ENCODE data around the gene GDAP1L1.

The GDAP1L1 gene

GRCh38 chr20:44211177-44212039 lies 35.7 kb upstream of the GDAP1L1 start:
- peak overlapping the region; percentile 85 for H3K27ac Mint-ChIP-seq
- peaks cover 48% of the 10 kb centered on the region for H3K4me1 Mint-ChIP-seq (ENCODE audit: low read depth)
- H3K4me3 Mint-ChIP-seq: peak overlapping the region; percentile 99
- peaks cover 14% of the 10 kb centered on the region for H3K36me3 Mint-ChIP-seq (ENCODE audit: low read depth)
- no peaks in the 10 kb centered on the region for H3K27me3 Mint-ChIP-seq (ENCODE audit: low read depth)
- H3K9me3 Mint-ChIP-seq: no peaks in the 10 kb centered on the region

GRCh38 chr20:44212792-44213191 lies 34.3 kb upstream of the GDAP1L1 start:
- Mint-ChIP-seq H3K4me1 (ENCODE audit: low read depth) (peaks cover 44% of the 10 kb centered on the region), H3K36me3 (ENCODE audit: low read depth) (peaks cover 10% of the 10 kb centered on the region), H3K27me3 (ENCODE audit: low read depth) (no peaks in the 10 kb centered on the region), H3K9me3 (no peaks in the 10 kb centered on the region), H3K27ac (no peak overlapping the region), H3K4me3 (no peak overlapping the region)

- H3K36me3 Mint-ChIP-seq (ENCODE audit: low read depth): peaks cover 3% of the 10 kb centered on the region
- H3K27me3 Mint-ChIP-seq (ENCODE audit: low read depth): no peaks in the 10 kb centered on the region
- peaks cover 46% of the 10 kb centered on the region for H3K4me1 Mint-ChIP-seq (ENCODE audit: low read depth)
- H3K4me3 Mint-ChIP-seq: no peak overlapping the region
- H3K27ac Mint-ChIP-seq: no peak overlapping the region
- no peaks in the 10 kb centered on the region for H3K9me3 Mint-ChIP-seq
Measured at GRCh38 chr20:44215125-44215524, 32.0 kb upstream of the GDAP1L1 start.

DNA sequence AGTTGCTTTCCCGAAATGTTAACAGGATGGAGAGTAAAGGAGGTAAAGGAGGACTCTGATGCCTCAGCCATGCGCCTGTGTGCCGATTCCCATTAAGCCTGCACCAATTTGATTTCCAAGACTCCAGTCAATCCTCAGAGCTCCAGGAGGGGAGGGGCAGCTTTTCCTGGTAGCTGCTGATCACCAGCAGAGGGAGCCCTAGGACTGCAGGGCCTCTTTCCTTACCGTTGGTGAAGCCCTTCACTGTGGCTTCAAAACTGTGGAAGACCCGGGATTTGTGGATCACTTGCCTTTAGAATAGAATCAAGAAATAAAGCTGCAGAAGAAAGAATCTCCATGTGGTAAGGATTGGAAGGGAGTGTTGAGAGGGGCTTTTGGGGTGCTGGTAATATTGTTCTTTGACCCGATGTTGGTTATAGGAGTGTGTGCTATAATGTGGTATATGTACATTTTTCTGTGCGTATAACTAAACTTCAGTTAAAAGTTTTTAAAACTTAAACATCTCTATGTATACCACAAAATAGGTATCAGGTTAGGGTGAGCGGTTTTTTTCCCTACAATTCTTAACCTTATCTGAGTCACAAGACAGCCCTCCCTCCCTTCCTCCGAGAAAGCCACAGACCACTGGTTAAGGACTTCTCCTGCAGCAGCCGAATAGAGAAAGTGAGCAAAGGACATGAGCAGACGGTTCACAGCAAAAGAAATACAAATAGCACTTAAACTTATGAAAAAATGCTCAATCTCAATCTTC lies 29.6 kb upstream of the GDAP1L1 start:
- Mint-ChIP-seq H3K4me1 (ENCODE audit: low read depth) (peaks cover 32% of the 10 kb centered on the region), H3K9me3 (no peaks in the 10 kb centered on the region), H3K27ac (peak overlapping the region; percentile 71), H3K27me3 (ENCODE audit: low read depth) (no peaks in the 10 kb centered on the region), H3K4me3 (peak overlapping the region; percentile 77), H3K36me3 (ENCODE audit: low read depth) (peaks cover 3% of the 10 kb centered on the region)

- Mint-ChIP-seq H3K4me3 (peak overlapping the region; percentile 77), H3K27me3 (ENCODE audit: low read depth) (no peaks in the 10 kb centered on the region), H3K27ac (peak overlapping the region; percentile 67), H3K4me1 (ENCODE audit: low read depth) (peaks cover 32% of the 10 kb centered on the region), H3K9me3 (no peaks in the 10 kb centered on the region), H3K36me3 (ENCODE audit: low read depth) (peaks cover 3% of the 10 kb centered on the region)
Measured at GRCh38 chr20:44218446-44218845, 28.7 kb upstream of the GDAP1L1 start.

- no peaks in the 10 kb centered on the region for H3K9me3 Mint-ChIP-seq
- H3K36me3 Mint-ChIP-seq (ENCODE audit: low read depth): peaks cover 3% of the 10 kb centered on the region
- no peaks in the 10 kb centered on the region for H3K27me3 Mint-ChIP-seq (ENCODE audit: low read depth)
- H3K4me3 Mint-ChIP-seq: peak overlapping the region; percentile 53
- peak overlapping the region; percentile 69 for H3K27ac Mint-ChIP-seq
- H3K4me1 Mint-ChIP-seq (ENCODE audit: low read depth): peaks cover 32% of the 10 kb centered on the region
Measured at GRCh38 chr20:44219170-44219730, 27.9 kb upstream of the GDAP1L1 start.

DNA sequence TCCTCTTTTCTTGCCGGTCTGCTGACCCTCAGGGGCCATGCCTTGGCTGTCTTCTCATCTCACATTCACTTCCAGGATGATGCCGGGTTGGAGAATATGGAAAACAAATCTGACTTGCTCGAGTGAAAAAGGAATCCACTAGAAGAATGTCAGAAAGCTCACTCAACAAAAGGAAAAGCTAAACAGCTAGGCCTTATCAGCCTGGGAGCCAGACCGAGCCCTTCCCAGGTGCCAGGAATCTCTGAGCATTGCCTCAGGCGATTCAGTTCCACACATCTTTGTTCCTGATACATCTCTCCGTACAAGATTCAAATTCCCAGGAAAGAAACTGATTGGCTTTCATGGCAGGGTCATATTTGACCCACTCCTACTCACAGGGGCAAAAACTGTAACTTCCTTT lies 27.3 kb upstream of the GDAP1L1 start:
- peak overlapping the region; percentile 60 for H3K27ac Mint-ChIP-seq
- peaks cover 32% of the 10 kb centered on the region for H3K4me1 Mint-ChIP-seq (ENCODE audit: low read depth)
- H3K9me3 Mint-ChIP-seq: no peaks in the 10 kb centered on the region
- H3K27me3 Mint-ChIP-seq (ENCODE audit: low read depth): no peaks in the 10 kb centered on the region
- H3K36me3 Mint-ChIP-seq (ENCODE audit: low read depth): peaks cover 3% of the 10 kb centered on the region
- no peak overlapping the region for H3K4me3 Mint-ChIP-seq

DNA sequence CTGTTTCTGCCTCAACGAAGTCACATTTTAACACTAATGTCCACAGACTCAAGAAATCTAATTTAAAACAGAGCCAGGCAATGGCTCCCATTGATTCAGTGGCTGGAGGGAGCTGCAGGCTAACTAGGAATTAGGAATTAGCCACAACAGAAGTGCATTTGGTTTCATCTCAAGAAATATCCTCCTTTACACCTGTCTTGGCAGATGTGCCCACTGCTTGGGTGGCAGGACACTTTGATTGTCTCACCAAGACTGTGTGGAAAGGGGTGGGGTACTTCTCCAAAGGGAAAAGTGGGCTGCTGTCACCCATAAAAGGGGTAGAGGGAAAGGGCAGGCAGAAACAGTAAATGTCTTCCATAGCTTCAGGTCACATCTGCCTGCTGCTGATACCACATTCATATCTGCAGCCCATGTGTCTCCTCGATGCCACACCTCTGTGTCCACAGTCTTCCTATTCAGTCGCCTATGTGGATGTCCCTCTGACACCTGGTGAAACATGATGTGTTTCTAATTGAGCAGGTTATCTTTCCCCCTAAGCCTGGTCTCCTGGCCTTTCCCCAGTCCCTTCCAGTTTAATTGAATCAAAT lies 25.6 kb upstream of the GDAP1L1 start:
- Mint-ChIP-seq H3K27ac (no peak overlapping the region), H3K27me3 (ENCODE audit: low read depth) (no peaks in the 10 kb centered on the region), H3K36me3 (ENCODE audit: low read depth) (no peaks in the 10 kb centered on the region), H3K9me3 (no peaks in the 10 kb centered on the region), H3K4me1 (ENCODE audit: low read depth) (peaks cover 27% of the 10 kb centered on the region), H3K4me3 (no peak overlapping the region)

DNA sequence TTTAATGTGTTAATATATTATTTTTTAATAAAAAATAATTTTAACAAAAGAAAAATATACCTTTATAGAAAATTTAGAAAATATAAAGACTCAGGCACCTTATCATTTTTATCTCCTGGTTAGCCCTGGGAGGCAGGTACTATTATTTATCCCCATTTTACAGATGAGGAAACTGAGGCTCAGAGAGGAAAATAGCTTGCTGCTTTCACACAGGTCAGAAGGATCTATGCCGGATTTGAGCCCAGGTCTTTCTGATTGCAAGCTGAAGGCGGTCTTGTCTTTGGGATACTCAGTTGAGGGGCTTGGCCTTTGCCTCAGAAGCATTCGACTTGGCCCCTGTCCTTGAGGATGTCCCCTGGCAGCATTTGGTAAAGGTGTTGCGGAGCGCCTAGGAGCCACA lies 25.1 kb upstream of the GDAP1L1 start:
- no peak overlapping the region for H3K27ac Mint-ChIP-seq

DNA sequence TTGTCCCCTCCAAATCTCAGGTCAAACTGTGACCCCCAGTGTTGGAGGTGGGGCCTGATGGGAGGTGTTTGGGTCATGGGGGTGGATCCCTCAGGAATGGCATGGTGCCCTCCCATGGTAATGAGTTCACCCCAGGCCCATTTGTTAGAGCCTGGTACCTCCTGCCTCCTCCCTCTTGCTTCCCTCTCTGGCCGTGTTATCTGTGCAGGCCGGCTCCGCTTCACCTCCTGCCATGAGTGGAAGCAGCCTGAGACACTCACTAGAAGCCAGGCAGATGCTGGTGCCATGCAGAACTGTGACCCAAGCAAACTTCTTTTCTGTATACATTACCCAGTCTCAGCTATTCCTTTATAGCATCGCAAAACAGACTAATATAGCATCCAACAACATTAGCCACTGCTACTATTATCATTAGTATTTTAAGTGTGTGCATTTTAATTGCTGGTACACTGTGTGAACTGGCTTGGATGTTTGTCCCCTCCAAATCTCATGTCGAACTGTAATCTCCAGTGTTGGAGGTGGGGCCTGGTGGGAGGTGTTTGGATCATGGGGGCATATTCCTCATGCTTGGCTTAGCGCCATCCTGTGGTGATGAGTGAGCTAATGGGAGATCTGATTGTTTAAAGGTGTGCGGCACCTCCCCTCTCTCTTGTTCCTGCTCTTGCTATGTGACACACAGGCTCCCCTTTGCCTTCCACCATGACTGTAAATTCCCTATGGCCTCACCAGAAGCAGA lies 24.3 kb upstream of the GDAP1L1 start:
- Mint-ChIP-seq H3K27me3 (ENCODE audit: low read depth) (no peaks in the 10 kb centered on the region), H3K4me1 (ENCODE audit: low read depth) (peaks cover 20% of the 10 kb centered on the region), H3K9me3 (no peaks in the 10 kb centered on the region), H3K4me3 (no peak overlapping the region), H3K36me3 (ENCODE audit: low read depth) (no peaks in the 10 kb centered on the region), H3K27ac (no peak overlapping the region)

More for the DNA sequence above, 25.1 kb upstream of the GDAP1L1 start:
- peaks cover 27% of the 10 kb centered on the region for H3K4me1 Mint-ChIP-seq (ENCODE audit: low read depth)
- H3K36me3 Mint-ChIP-seq (ENCODE audit: low read depth): no peaks in the 10 kb centered on the region
- H3K27me3 Mint-ChIP-seq (ENCODE audit: low read depth): no peaks in the 10 kb centered on the region
- no peaks in the 10 kb centered on the region for H3K9me3 Mint-ChIP-seq
- H3K4me3 Mint-ChIP-seq: no peak overlapping the region

GRCh38 chr20:44223721-44224120 lies 23.4 kb upstream of the GDAP1L1 start:
- Mint-ChIP-seq H3K27me3 (ENCODE audit: low read depth) (no peaks in the 10 kb centered on the region), H3K4me1 (ENCODE audit: low read depth) (peaks cover 11% of the 10 kb centered on the region), H3K4me3 (no peak overlapping the region), H3K27ac (no peak overlapping the region), H3K36me3 (ENCODE audit: low read depth) (no peaks in the 10 kb centered on the region), H3K9me3 (no peaks in the 10 kb centered on the region)

DNA sequence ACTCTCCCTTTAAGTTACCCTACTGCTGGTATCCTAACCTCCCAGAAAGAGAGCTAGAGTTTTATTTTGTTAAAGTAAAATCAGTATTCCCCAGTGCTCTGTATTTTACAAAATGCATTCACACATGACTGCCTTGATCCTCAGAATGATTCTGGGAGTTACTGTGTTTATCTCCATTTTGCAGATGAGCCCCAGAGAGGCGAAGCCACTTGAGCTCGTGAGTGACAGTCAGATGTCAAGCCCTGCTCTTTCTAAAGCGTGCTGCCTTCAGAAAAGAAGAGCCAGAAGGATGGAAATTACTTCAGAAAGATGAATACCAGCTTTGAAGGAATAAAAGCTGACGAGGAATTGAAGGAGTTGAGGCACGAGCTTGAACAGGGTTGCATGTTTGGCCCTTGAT lies 22.5 kb upstream of the GDAP1L1 start:
- no peaks in the 10 kb centered on the region for H3K36me3 Mint-ChIP-seq (ENCODE audit: low read depth)
- H3K27ac Mint-ChIP-seq: no peak overlapping the region
- H3K4me1 Mint-ChIP-seq (ENCODE audit: low read depth): peaks cover 3% of the 10 kb centered on the region
- peaks cover 3% of the 10 kb centered on the region for H3K27me3 Mint-ChIP-seq (ENCODE audit: low read depth)
- no peaks in the 10 kb centered on the region for H3K9me3 Mint-ChIP-seq
- H3K4me3 Mint-ChIP-seq: no peak overlapping the region

DNA sequence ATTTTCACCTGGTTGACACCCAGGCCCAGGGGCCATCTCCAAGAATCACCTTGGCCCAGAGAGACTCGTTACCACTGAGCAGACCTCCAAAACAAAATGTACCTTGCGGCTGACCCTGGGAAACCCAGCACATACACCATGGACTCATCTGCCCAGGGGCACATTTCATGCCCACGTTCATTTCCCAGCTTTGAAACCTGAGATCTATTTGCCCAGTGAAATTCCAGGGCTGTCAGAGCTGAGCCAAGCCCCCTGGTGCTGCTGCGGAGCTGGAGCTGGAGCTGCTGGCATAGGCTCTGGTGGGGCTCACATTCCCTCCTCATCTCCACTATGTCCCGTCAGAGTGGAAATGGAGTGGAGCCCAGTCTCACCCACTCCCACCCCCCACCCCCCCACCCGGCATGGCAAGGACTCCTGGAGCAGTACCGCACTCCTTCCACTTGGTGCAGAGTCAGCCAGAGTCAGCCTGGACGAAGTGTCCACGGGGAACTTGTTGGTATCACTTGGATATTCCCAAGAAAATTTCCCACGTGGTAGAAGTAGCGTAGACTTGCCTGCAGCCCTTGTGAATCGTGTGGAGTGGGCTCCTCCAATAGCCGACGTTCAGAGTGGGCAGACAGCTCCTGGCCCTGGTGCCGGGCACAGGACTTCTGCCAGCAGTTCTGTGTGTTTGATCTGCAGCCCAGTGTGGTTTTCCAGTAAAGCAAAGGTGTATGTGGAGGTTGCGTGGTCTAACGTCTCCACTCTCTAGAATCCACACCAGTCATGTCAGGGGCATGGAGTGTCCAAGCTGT lies 18.4 kb upstream of the GDAP1L1 start:
- Mint-ChIP-seq H3K4me1 (ENCODE audit: low read depth) (no peaks in the 10 kb centered on the region), H3K36me3 (ENCODE audit: low read depth) (no peaks in the 10 kb centered on the region), H3K9me3 (no peaks in the 10 kb centered on the region), H3K27ac (no peak overlapping the region), H3K27me3 (ENCODE audit: low read depth) (peaks cover 3% of the 10 kb centered on the region), H3K4me3 (no peak overlapping the region)

Measured in T-helper 1 cell treated with Interleukin-12 subunit alpha and Interleukin-12 subunit beta and Interleukin-4 antibody, amounts not matched to agents 30 μg/mL and 1 μg/mL, for 36 hours (primary cell).